Adrenal gland (tissue), 12 donors: ENCODE data around the gene MICU1. TPM values are rescaled to one million over a fixed set of nuclear protein-coding genes. Genes with fewer than 3 reads are reported as not detected.
"Not testable (repeated sequence)": the region's sequence is repeated elsewhere in the genome, so short reads cannot be mapped to it uniquely, and the experiment has no call there.

Source experiments
- DNase-seq, 7 donors: peaks; one replicate each; pipeline ENCODE4 v3.0.0-alpha.2; 2019 to 2020
- H3K27ac ChIP-seq, 5 donors: fragments of 200-600 bp; sonication (generic) in 4 of 5; 1 replicate in 3 of 5; 2 replicates in 2 of 5; pipeline versions ENCODE4 v1.5.1 to v1.8.0; 2016 to 2020; ENCODE audit warnings: mild to moderate bottlenecking in 1 of 5
- H3K27me3 ChIP-seq: fragments of 200-600 bp; 2 replicates; pipeline ENCODE4 v1.8.0; 2021
- H3K36me3 ChIP-seq, 2 donors: fragments of 200-600 bp; replicated peaks in 1 of 2; 1 replicate in 1 of 2; 2 replicates in 1 of 2; pipeline versions ENCODE4 v1.5.1 to v1.8.0; 2018 to 2022
- H3K4me1 ChIP-seq, 2 donors: fragments of 200-600 bp; replicated peaks in 1 of 2; 1 replicate in 1 of 2; 2 replicates in 1 of 2; pipeline versions ENCODE4 v1.5.1 to v1.8.0; 2018 to 2021
- H3K4me3 ChIP-seq, 4 donors: fragments of 200-600 bp; sonication (generic) in 3 of 4; one replicate each; pipeline ENCODE4 v1.5.1; 2016 to 2018
- H3K9me3 ChIP-seq, 3 donors: fragments of 200-600 bp; sonication (generic) in 1 of 3; replicated peaks in 1 of 3; 1 replicate in 2 of 3; 2 replicates in 1 of 3; pipeline versions ENCODE4 v1.5.1 to v1.8.0; 2016 to 2021
- POLR2A ChIP-seq, 2 donors: fragments of 450-650 bp; IDR thresholded peaks; one replicate each; pipeline ENCODE4 v1.6.1; 2017; ENCODE audit warnings: antibody characterized with exemption in 2 of 2, mild to moderate bottlenecking in 2 of 2, moderate library complexity in 1 of 2
- WGBS, 4 donors: extraction: QIAGEN DNeasy Blood & Tissue Kit in 2 of 4; methylation state at CpG; one replicate each; pipeline versions ENCODE4 v1.1.5 to v1.1.7; 2013 to 2017; 5-methylcytosine and 5-hydroxymethylcytosine counted together
- intact Hi-C, 2 donors: fragments of 100-400 bp; cut with DNase I; formaldehyde crosslinking; loops; one replicate each; pipeline versions ENCODE4 v1.14.1 to v1.15.0; 2022 to 2023
- polyA plus RNA-seq, 3 donors: library from polyadenylated mRNA; stranded (reverse); fragments of 200-250 nt in 2 of 3; fragments of 350-450 nt in 1 of 3; fragmentation: Illumina TruSeq in 1 of 3; extraction: RNeasy Lipid Tissue Mini Kit (QIAGEN cat#74804) in 1 of 3; gene quantifications; one replicate each; pipeline ENCODE4 v1.2.3, GENCODE V29; 2013 to 2014
- total RNA-seq, 9 donors: library from RNA; depleted of rRNA in 4 of 9; stranded (reverse); fragments of >200 nt in 4 of 9; fragments of 120-200 nt in 1 of 9; fragmentation: NEBNext Ultra II Directional in 1 of 9; extraction: Animal tissue kit (Norgen Biotek cat#: 25700) in 1 of 9; gene quantifications; one replicate each; pipeline versions ENCODE4 v1.1.0 to v1.2.4, GENCODE V29; 2013 to 2023
- TF ChIP-seq, protein P1 (sequence below), 6 experiments: fragments of 450-650 bp in 4 of 6; fragments of 200-600 bp in 2 of 6; sonication (generic) in 1 of 6; IDR thresholded peaks; 1 replicate in 5 of 6; 2 replicates in 1 of 6; pipeline versions ENCODE4 v1.5.1 to v1.8.0; 2016 to 2021; ENCODE audit warnings: antibody characterized with exemption in 6 of 6, mild to moderate bottlenecking in 2 of 6, moderate library complexity in 1 of 6
- donor health status: healthy with polysubstance abuse.
- donor health status: Bipolar disorder and iron deficiency.
- donor health status: DM: yes; HTN: yes; CAD: no.
- donor health status: DM: no; HTN: no; CAD: no.
- donor health status: DM: no; HTN: no; CAD: no.
- donor health status: DM: yes; HTN: yes; CAD: no.

The MICU1 gene
- total and polyA plus RNA-seq, 12 donors = 56.5 to 122 (median 90.2) TPM

GRCh38 chr10:72459301-72459700 lies 166.6 kb downstream of the MICU1 start:
- no peaks in the 10 kb centered on the region for H3K9me3 ChIP-seq
- no peaks in the 10 kb centered on the region for H3K36me3 ChIP-seq
- DNase-seq = no peak
- peaks cover 0 to 15% of the 10 kb centered on the region in 2 donors for H3K4me1 ChIP-seq
- H3K27me3 ChIP-seq = no peaks in the 10 kb centered on the region
- TF ChIP-seq, protein P1, sequence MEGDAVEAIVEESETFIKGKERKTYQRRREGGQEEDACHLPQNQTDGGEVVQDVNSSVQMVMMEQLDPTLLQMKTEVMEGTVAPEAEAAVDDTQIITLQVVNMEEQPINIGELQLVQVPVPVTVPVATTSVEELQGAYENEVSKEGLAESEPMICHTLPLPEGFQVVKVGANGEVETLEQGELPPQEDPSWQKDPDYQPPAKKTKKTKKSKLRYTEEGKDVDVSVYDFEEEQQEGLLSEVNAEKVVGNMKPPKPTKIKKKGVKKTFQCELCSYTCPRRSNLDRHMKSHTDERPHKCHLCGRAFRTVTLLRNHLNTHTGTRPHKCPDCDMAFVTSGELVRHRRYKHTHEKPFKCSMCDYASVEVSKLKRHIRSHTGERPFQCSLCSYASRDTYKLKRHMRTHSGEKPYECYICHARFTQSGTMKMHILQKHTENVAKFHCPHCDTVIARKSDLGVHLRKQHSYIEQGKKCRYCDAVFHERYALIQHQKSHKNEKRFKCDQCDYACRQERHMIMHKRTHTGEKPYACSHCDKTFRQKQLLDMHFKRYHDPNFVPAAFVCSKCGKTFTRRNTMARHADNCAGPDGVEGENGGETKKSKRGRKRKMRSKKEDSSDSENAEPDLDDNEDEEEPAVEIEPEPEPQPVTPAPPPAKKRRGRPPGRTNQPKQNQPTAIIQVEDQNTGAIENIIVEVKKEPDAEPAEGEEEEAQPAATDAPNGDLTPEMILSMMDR (IDR thresholded peaks at IDR 0.05) = no peak
- no peak for TF ChIP-seq POLR2A (IDR thresholded peaks at IDR 0.05)
- H3K4me3 ChIP-seq = no peak overlapping the region
- H3K27ac ChIP-seq = no peak overlapping the region
- 74 to 82% (median 80%) methylated on average over 3 of the region's 3 CpGs for WGBS, 4 donors
- intact Hi-C loops = no loop called here

DNA sequence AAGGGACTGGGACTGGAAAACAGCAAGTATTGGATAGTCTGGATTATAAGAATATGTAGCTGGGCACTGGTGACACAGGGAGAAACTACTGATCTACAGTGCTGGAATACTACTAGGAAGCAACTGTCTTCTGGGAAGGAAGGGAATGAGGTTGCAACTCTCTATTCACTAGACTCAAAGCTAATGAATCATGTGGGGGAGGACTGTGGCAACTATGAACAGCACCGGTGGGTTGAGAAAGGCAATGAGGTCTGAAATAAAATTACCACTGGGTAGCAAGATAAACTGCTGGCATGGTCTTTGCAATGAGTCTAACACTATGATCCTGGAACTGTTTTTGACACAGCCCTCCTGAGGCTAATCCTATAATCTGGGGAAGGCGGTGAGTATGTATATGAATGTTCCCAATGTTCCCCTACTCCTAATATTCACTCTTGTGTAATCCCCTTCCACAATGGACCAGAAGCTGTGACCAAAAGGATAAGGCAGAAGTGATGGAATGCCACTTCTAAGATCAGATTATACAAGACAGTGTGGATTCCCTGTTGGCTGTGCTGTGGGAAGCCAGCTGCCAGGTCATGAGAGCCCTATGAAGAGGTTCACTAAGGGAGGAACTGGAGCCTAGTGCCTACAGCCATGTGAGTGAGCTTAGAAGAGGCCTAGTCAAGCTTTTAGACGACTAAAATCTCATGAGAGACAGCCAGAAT lies 169.8 kb downstream of the MICU1 start:
- H3K4me1 ChIP-seq = peaks cover 0 to 12% of the 10 kb centered on the region in 2 donors
- no peak overlapping the region for H3K4me3 ChIP-seq
- H3K27me3 ChIP-seq = no peaks in the 10 kb centered on the region
- intact Hi-C loops = no loop called here
- no peak overlapping the region for H3K27ac ChIP-seq
- peaks cover 0 to 3% of the 10 kb centered on the region in 2 donors for H3K36me3 ChIP-seq
- TF ChIP-seq, protein P1 (IDR thresholded peaks at IDR 0.05) = no peak
- no peak for TF ChIP-seq POLR2A (IDR thresholded peaks at IDR 0.05)
- H3K9me3 ChIP-seq = no peaks in the 10 kb centered on the region
- DNase-seq = no peak
- WGBS, 4 donors = 51 to 80% (median 64%) methylated on average over 3 of the region's 3 CpGs

- no peaks in the 10 kb centered on the region for H3K4me1 ChIP-seq
- WGBS, 4 donors = 92 to 95% (median 94%) methylated on average over 6 of the region's 6 CpGs
Measured at GRCh38 chr10:72449941-72450441, 175.9 kb downstream of the MICU1 start.

DNA sequence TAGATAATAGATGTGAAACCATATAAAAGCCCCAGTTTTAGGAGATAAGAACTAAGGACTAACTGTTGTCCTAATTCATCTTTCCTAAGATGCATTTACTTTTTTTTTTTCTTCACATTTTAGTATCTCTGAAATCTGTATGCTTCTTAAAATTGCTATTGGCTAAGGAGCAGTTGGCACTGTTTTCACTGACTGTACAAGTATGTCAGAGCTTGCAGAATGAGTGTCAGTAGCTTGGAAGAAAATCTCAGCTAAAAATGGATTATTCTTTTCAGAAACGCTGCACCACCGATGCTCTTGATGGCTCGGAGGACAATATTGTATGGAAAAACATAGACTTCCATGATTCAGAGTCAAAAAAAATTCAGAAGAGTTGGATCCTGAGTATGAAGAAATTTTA lies 180.0 kb downstream of the MICU1 start:
- DNase-seq = no peak
- H3K4me1 ChIP-seq = no peaks in the 10 kb centered on the region
- intact Hi-C loops = no loop called here
- no peaks in the 10 kb centered on the region for H3K27me3 ChIP-seq
- H3K9me3 ChIP-seq = no peaks in the 10 kb centered on the region
- TF ChIP-seq, protein P1 (IDR thresholded peaks at IDR 0.05) = no peak
- TF ChIP-seq POLR2A (IDR thresholded peaks at IDR 0.05) = no peak
- no peak overlapping the region for H3K27ac ChIP-seq
- no peak overlapping the region for H3K4me3 ChIP-seq
- no peaks in the 10 kb centered on the region for H3K36me3 ChIP-seq
- WGBS, 4 donors = 83 to 92% (median 90%) methylated on average over 3 of the region's 3 CpGs

More at GRCh38 chr10:72449941-72450441, 175.9 kb downstream of the MICU1 start:
- no peaks in the 10 kb centered on the region for H3K9me3 ChIP-seq
- DNase-seq = no peak
- no peak overlapping the region for H3K4me3 ChIP-seq
- peaks cover 0 to 3% of the 10 kb centered on the region in 2 donors for H3K36me3 ChIP-seq
- intact Hi-C loops = no loop called here
- no peaks in the 10 kb centered on the region for H3K27me3 ChIP-seq
- no peak for TF ChIP-seq POLR2A (IDR thresholded peaks at IDR 0.05)
- TF ChIP-seq, protein P1 (IDR thresholded peaks at IDR 0.05) = no peak
- no peak overlapping the region for H3K27ac ChIP-seq

GRCh38 chr10:72442969-72443368 lies 182.9 kb downstream of the MICU1 start:
- DNase-seq, H3K27me3 ChIP-seq, H3K36me3 ChIP-seq, H3K27ac ChIP-seq, H3K4me1 ChIP-seq, intact Hi-C loops, H3K4me3 ChIP-seq, H3K9me3 ChIP-seq: not testable (repeated sequence)
- WGBS, 4 donors = 98 to 100% (median 100%) methylated on average over 1 to 3 of the region's 3 CpGs
